ENCODE results near the gene WDFY3.
"Not testable (repeated sequence)": the region's sequence is repeated elsewhere in the genome, so short reads cannot be mapped to it uniquely, and the experiment has no call there.

Gene WDFY3

GRCh38 chr4:84852081-84852480 lies 114.4 kb downstream of the WDFY3 start:
- DNase-seq: no peak

DNA sequence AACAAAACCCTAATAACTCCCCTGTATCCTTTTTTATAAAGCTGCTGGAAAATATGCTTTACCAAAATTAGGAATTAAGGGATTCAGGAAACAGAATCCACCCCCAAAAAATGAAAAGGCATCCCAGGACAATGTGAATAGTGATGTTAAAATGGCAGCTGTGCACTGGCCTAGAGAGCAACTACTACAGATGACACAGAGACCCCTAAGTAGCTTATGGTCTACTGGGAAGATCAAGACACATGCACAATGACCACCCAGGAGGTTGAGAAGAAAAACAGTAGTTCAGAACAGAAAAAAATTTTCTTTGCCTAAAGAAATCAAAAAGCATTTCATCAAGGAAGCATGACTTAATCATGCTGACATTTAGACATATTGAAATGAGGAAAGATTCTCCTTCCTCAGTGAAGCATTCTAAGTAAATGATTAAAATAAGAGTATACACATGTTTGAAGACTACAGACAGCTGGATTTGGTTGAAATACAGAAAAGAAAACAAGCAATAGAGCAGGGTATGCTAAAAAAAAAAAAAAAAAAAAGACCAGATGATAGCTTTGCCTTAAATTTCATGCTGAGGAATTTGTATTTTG lies 117.3 kb downstream of the WDFY3 start:
- no peak for DNase-seq

- DNase-seq: no peak
Observed at GRCh38 chr4:84848432-84848831, 118.1 kb downstream of the WDFY3 start.

DNA sequence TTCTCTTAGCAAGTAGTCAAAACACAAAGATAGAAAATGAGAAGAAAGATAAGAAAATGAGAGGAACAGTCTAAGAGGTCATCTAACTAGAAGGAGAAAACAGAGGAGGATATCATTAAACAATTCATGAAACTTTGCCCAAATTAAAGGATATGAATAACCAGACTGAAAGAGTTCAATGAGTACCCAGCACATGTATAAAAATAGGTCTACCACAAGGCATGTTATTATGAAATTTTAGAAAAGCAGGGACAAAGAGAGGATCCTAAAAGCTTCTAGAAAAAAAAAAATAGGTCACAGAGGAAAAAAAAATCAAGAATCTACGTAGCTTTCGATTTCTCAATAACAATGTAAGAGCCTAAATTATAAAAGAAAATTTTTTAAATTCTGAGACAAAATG lies 118.5 kb downstream of the WDFY3 start:
- DNase-seq: no peak

- DNase-seq: no peak
Observed at GRCh38 chr4:84846985-84847384, 119.5 kb downstream of the WDFY3 start.

- no peak for DNase-seq
Observed at GRCh38 chr4:84841435-84841834, 125.1 kb downstream of the WDFY3 start.

DNA sequence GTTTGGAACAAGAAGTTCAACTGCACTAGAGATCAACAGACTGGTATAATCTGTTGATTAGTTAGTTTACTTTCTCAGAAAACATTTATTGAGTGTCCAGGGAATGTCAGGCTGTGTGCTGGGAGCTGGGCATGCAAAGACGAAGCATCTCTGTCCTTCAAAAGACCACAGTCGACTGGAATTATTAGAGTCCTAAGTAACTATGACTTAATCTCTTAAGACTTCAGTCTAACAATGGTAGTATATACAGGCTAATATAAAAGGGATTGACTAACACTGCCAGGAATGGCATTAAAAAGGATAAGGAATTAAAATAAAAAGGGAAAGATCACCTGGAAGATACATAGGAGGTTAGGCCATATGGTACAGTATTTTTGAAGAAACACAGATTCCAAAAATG lies 128.7 kb downstream of the WDFY3 start:
- no peak for DNase-seq

DNA sequence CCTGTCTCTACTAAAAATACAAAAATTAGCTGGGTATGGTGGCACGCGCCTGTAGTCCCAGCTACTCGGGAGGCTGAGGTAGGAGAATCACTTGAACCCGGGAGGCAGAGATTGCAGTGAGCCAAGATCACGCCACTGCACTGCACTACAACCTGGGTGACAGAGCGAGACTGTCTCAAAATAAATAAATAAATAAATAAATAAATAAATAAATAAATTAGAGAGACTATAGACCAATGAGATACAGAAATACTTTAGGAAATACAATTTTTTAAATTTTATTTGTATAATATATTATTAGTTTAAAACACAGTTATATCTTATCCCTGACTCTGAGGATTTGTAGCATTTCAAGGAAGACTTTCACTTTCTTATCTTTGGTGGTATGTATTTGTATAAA lies 136.9 kb downstream of the WDFY3 start:
- DNase-seq: not testable (repeated sequence)

DNA sequence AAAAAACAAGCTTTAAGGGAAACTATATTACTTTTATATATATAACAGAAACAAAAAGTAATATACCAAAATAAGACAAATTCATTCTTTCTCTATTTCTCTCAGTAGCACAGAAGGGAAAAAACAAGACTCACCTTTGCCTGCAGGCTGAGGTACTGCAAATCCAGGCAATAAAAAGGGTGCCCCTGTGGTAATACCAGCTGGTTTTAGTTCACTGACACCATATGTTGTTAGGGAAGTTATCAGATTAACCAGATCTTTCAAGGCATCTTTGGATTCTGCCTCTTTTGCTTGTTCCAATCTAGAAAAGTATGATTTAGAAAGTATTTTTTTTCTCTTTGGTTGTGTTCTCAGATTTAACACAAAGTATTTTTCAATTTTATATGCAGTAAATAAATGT lies 139.8 kb downstream of the WDFY3 start:
- DNase-seq: no peak

DNA sequence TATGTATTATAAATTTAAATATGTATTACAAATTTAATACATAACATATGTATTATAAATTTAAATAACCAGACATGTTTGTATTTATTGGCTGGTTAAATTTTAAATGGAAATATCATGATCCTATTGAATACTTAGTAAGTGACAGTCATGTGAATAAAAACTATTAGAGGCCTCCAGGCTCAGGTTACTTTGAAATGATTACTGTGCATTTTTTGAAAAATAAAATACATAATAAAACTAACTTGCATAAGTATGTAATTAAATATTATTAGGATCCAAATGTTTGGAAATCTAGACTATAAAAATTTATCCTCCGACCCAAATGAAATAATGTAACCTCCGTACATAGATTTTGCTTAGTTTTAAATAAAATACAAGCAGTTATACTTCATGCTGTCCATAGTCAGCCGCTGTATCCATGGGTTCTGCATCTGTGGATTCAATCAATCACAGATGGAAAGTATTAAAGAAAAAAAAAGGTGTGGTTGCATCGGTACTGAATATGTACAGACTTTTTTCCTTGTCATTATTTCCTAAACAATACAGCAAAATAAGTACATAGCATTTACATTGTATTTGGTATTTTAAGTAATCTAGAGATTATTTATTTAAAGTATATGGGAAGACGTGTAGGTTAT lies 140.7 kb downstream of the WDFY3 start:
- DNase-seq: no peak

- DNase-seq: no peak
Observed at GRCh38 chr4:84821064-84821463, 145.4 kb downstream of the WDFY3 start.

DNA sequence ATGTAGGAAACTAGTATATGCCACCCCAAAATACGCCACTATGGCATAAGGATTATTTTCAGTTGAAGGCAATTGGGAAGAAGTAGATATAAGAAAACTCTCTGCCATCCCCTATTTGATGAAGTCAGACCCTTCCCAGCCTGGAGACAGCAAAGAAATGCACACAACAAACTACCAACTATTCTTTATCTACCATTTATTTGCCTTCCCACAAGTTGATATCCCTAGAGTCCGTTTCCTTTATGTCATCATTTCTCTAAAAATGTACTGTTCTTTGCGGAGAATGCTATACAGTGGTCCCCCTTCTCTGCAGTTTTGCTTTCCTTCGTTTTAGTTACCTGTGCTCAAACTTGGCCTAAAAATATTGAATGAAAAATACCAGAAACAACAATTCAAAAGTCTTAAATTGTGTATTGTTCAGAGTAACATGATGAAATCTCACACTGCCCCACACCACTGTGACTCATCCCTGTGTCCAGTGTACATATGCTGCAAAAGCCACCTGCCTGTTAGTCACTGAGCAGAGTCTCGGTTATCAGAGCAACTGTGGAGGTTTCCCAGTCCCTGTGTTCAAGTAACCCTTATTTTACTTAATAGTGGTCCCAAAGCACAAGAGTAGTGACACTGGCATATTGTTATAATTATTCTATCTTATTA lies 152.3 kb downstream of the WDFY3 start:
- DNase-seq: peak; percentile 62

- no peak for DNase-seq
Observed at GRCh38 chr4:84809946-84810345, 156.5 kb downstream of the WDFY3 start.

DNA sequence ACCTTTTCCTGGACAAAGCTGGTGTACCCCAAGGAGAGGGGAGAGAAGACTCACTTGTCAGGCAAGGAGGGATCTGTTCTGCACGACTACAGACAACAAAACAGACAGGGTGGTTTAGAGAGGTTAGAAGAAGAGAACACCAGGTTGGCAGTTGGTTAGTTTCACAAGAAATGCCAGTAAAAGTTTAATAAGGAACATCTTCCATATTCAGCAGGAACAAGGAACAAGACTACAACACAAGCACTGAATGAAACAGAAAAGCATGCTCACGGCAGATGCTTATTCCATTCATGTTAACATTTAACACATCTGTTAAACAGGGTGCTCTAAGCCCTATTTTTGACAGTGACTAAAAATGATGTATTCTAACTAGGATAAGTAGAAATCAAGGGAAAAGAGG lies 158.2 kb downstream of the WDFY3 start:
- DNase-seq: no peak

DNA sequence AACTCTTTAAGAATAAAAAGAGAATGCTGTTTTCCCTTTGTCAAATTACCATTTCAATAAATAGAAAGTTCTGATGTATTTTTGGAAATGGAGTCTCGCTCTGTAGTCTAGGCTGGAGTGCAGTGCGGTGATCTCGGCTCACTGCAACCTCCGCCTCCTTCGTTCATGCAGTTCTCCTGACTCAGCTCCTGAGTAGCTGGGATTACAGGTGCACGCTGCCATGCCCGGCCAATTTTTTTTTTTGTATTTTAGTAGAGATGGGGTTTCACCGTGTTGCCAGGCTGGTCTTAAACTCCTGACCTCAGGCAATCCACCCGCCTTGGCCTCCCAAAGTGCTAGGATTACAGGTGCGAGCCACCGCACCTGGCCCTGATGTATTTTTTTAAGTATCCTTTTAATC lies 159.9 kb downstream of the WDFY3 start:
- not testable (repeated sequence) for DNase-seq

GRCh38 chr4:84804136-84804535 lies 162.4 kb downstream of the WDFY3 start:
- no peak for DNase-seq

DNA sequence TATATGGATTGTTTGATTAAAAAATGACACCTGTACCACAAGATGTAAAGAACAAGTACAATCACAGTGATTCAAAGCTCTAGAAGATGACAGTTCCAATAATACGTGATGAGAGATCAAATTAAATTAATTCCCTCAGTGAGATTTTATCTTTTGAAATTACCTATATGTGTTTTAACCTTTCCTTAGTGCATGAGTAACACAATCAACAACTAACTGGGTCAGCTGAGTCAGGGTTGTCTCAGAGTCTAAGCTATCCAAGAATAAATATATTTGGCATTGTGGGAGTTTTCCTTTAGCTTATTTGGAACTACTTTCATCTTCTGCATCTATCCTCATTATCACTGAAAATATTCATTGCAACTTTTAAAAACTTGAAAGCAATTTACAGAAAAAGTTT lies 162.8 kb downstream of the WDFY3 start:
- DNase-seq: no peak

GRCh38 chr4:84803116-84803515 lies 163.4 kb downstream of the WDFY3 start:
- no peak for DNase-seq

- DNase-seq: no peak
Observed at GRCh38 chr4:84800256-84800655, 166.2 kb downstream of the WDFY3 start.

GRCh38 chr4:84799318-84799717 lies 167.2 kb downstream of the WDFY3 start:
- DNase-seq: no peak

DNA sequence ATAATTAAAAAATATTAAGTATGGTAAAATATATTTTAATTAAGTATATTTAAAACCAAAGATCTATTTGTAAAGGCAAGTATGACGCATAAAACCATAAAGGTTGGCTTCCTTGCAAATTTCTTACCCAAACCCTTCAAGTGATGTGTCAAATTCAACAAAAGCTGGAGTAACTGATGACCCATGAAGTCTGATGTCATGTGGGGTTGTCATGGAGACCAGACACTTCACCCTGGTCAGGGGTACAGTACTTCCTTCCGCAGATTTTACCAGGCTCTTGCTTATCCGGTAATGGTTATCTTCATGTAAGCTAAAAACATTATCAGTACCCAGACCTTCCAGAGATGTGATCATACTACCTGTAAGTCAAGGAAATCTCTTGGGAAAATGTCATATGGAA lies 170.1 kb downstream of the WDFY3 start:
- no peak for DNase-seq

- DNase-seq: no peak
Observed at GRCh38 chr4:84792366-84793301, 173.9 kb downstream of the WDFY3 start.

DNA sequence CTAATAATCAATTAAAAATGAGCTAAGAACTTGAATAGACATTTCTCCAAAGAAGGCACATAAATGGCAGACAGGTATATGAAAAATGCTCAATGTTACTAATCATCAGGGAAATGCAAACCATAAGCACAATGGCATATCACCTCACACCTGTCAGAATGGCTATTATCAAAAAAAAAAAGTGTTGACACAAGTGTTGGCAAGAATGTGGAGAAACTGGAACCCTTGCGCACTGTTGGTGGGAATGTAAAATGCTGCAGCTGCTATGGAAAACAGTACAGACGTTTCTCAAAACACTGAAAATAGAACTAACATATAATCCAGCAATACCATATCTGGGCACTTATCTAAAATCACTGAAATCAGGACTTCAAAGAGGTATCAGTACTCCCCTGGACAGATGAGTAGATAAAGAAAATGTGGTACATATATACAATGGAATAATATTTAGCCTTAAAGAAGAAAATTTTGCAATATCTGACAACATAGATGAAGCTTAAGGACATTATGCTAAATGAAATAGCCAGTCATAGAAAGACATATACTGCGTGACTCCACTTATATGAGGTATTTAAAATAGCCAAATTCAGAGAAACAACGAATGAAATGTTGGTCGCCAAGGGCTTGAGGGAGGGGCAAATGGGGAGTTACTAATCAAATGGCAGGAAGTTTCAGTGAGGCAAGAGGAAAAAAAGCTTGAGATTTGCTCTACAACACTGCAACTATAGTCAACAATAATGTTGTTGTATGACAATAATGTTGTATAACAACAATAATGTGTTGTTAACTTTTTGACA lies 175.5 kb downstream of the WDFY3 start:
- no peak for DNase-seq
